Bronchial epithelial cell (primary cell): ENCODE results near the gene ATG4B. TPM values are rescaled to one million over a fixed set of nuclear protein-coding genes. Genes with fewer than 3 reads are reported as not detected.

Experiments
- DNase-seq: peaks from one replicate; pipeline ENCODE4 v3.0.0-alpha.2; 2010; ENCODE audit warnings: low read depth
- FAIRE-seq: peaks from 2 replicates; lab custom pipeline; 2011; peaks lifted over from hg19 to GRCh38; lab: Jason Lieb, UNC
- H3K27me3 ChIP-seq: 2 replicates; pipeline ENCODE4 v1.5.1; 2011; ENCODE audit warnings: low read length; ENCODE audit not compliant: control insufficient read depth, insufficient read depth
- H3K36me3 ChIP-seq: 2 replicates; pipeline ENCODE4 v1.5.1; 2011; ENCODE audit warnings: low read length; ENCODE audit not compliant: control insufficient read depth, insufficient read depth
- H3K4me3 ChIP-seq: 2 replicates; pipeline ENCODE4 v1.5.1; 2011; ENCODE audit warnings: mild to moderate bottlenecking, low read depth, low read length, control low read depth
- CTCF ChIP-seq: IDR thresholded peaks from 2 replicates; pipeline ENCODE4 v1.5.1; 2011; ENCODE audit warnings: mild to moderate bottlenecking, moderate library complexity, low read length, control low read depth, inconsistent platforms; ENCODE audit not compliant: insufficient read depth, severe bottlenecking
- total RNA-seq: library from RNA; depleted of rRNA; stranded (reverse); fragments of >200 nt; gene quantifications from 2 replicates; pipeline ENCODE4 v1.2.1, GENCODE V29; 2014

ATG4B gene
- total RNA-seq, 1 donor from 2014 or later, result 51.3 TPM

- FAIRE-seq, result no peak
- H3K4me3 ChIP-seq, result no peak overlapping the region
- DNase-seq, result no peak
- no peak for TF ChIP-seq CTCF
- H3K27me3 ChIP-seq, result no peaks in the 10 kb centered on the region
- peaks cover 20% of the 10 kb centered on the region for H3K36me3 ChIP-seq
These were observed 36.6 kb downstream of the ATG4B start for GRCh38 chr2:241673797-241674725.

GRCh38 chr2:241675885-241676284, 38.4 kb downstream of the ATG4B start:
- Histone ChIP-seq H3K27me3 (no peaks in the 10 kb centered on the region), H3K36me3 (peaks cover 24% of the 10 kb centered on the region), H3K4me3 (no peak overlapping the region)
- FAIRE-seq (no peak), DNase-seq (no peak)
- no peak for TF ChIP-seq CTCF

GRCh38 chr2:241676665-241677064, 39.2 kb downstream of the ATG4B start:
- Histone ChIP-seq H3K36me3 (peaks cover 21% of the 10 kb centered on the region), H3K4me3 (no peak overlapping the region), H3K27me3 (no peaks in the 10 kb centered on the region)
- FAIRE-seq (no peak), DNase-seq (no peak)
- no peak for TF ChIP-seq CTCF

- DNase-seq (no peak), FAIRE-seq (no peak)
- Histone ChIP-seq H3K27me3 (no peaks in the 10 kb centered on the region), H3K36me3 (peaks cover 20% of the 10 kb centered on the region), H3K4me3 (no peak overlapping the region)
- no peak for TF ChIP-seq CTCF
These were observed 39.9 kb downstream of the ATG4B start for GRCh38 chr2:241677392-241677791.

GRCh38 chr2:241678307-241678706, 40.8 kb downstream of the ATG4B start:
- FAIRE-seq (no peak), DNase-seq (no peak)
- Histone ChIP-seq H3K36me3 (peaks cover 19% of the 10 kb centered on the region), H3K27me3 (no peaks in the 10 kb centered on the region), H3K4me3 (no peak overlapping the region)
- TF ChIP-seq CTCF, result no peak
